LNCAP (cell line): ENCODE data around the gene GABRG3.

Experiments used
- TF ChIP-seq, protein P1 (sequence below): fragments of 450-650 bp; IDR thresholded peaks from 2 replicates; pipeline ENCODE4 v1.5.1; 2017; ENCODE audit warnings: mild to moderate bottlenecking

GABRG3 gene

DNA sequence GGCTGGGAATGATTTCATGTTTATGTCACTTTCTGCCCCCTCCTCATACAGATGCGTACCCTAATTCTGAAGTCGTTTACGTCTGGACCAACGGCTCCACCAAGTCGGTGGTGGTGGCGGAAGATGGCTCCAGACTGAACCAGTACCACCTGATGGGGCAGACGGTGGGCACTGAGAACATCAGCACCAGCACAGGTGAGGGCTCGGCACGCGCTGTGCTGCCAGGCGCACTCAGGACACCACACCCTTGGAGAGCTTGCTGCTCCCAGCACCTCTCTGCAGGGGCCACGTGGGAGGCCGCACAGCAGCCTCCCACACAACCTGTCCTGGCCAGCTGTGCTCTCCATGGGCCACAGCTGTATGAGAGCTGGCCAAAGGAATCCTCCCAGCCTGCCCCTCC is 33.8 kb upstream of the GABRG3 start:
- TF ChIP-seq, protein P1, sequence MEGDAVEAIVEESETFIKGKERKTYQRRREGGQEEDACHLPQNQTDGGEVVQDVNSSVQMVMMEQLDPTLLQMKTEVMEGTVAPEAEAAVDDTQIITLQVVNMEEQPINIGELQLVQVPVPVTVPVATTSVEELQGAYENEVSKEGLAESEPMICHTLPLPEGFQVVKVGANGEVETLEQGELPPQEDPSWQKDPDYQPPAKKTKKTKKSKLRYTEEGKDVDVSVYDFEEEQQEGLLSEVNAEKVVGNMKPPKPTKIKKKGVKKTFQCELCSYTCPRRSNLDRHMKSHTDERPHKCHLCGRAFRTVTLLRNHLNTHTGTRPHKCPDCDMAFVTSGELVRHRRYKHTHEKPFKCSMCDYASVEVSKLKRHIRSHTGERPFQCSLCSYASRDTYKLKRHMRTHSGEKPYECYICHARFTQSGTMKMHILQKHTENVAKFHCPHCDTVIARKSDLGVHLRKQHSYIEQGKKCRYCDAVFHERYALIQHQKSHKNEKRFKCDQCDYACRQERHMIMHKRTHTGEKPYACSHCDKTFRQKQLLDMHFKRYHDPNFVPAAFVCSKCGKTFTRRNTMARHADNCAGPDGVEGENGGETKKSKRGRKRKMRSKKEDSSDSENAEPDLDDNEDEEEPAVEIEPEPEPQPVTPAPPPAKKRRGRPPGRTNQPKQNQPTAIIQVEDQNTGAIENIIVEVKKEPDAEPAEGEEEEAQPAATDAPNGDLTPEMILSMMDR: no peak

DNA sequence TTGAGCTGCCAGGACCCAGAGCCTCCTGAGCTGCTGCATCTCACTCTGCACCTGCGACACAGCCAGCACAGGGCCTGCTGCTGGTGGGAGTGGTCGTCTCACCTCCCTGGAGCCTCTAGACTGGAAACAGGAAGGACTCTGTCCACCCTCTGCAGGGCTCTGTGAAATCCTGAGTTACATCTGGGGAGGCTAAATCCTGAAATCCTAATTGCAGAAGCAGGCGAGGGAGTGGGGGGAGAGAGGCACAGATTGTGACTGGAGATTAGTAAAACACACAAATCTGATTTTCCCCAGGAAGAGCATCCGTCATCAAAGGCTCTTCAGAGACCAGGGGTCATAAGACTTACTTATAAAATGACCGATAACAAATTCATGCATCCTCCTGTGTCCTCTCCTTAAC is 31.6 kb upstream of the GABRG3 start:
- TF ChIP-seq, protein P1: no peak

DNA sequence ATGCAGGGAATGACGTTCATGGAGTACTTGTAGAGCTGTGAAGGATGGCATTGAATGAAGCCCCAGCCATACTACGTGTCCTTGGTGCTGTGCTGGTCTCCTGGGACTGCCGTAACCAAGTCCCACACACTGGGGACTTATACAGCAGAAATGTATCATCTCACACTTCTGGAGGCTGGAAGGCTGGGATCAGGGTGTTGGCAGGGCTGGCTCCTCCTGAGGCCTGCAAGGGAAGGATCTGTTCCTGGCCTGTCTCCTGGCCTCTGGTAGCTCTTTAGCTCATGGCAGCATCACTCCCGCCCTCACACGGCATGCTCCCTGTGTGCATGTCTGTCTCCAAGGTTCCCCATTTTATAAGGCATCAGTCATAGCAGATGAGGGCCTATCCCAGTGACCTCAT is 29.5 kb upstream of the GABRG3 start:
- TF ChIP-seq, protein P1: no peak

DNA sequence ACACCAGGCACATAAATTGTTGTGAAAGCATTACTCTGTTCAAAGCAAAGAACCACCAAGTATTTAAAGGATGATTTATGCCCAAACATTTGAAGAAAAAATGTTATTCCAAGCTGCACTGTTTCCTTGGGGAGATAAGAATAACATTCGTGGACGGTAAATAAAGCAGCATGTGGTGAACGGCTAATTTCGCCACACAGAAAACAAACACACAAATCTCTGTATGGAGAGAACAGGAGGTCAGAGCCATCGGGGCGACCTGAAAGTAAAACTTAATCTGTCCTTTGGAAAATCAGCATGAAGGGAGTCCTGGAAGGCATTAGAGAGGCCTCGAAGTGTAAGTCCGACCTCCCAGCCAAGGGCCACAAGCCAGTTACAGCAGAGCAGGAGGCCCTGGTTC is 27.1 kb upstream of the GABRG3 start:
- TF ChIP-seq, protein P1: no peak

DNA sequence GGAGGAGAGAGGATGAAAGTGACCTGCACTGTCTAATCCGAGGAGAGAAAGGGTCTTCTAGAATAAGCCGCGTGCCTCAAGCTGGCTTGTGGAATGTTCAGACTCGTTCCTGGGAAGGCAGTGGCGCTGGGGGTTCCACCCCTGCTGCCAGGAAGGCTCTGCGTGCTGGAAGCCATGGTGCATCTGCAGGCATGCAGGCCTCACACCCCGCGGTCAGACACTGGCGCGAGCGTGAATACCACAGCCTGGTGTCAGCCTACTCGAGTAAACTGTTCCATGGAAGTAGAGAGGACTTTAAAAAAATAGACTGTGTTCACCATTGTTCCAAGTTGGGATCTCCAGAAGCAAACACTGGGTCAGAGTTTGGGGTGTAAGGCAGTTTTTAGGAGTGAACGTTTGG is 25.9 kb upstream of the GABRG3 start:
- TF ChIP-seq, protein P1: no peak

DNA sequence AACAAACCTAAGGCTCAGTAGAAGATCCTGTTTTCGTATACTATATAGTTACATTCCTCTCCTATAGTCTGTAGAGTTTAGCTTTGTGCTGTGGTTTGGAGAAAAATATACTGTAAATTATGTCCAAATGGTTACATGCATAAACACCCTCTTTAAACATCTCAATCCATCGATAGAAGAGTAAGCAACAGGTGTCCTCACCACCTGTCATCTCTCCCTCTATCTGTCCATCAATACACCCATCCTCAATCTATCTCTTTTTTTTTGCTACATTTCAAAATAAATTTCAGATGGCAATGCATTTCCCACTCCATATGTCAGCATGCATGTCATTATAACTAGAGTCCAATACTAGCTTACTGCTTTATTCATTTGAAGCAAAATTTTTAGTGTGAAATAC is 21.0 kb upstream of the GABRG3 start:
- TF ChIP-seq, protein P1: no peak

DNA sequence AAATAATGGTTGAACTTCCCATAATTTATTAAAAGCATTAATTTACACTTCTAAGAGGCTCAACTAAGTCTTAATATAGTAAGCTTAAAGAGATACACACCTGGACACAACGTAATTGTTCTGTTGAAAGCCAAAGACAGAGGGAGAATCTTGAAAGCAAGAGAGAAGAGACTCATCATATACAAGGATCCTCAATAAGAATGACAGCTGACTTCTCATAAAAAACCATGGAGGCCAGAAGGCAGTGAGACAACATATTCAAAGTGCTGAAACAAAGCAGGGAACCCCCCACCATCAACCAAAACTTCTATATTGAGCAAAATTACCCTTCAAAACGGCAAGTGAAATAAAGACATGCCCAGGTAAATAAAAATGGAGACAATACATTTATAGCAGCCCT is 16.6 kb upstream of the GABRG3 start:
- TF ChIP-seq, protein P1: no peak

DNA sequence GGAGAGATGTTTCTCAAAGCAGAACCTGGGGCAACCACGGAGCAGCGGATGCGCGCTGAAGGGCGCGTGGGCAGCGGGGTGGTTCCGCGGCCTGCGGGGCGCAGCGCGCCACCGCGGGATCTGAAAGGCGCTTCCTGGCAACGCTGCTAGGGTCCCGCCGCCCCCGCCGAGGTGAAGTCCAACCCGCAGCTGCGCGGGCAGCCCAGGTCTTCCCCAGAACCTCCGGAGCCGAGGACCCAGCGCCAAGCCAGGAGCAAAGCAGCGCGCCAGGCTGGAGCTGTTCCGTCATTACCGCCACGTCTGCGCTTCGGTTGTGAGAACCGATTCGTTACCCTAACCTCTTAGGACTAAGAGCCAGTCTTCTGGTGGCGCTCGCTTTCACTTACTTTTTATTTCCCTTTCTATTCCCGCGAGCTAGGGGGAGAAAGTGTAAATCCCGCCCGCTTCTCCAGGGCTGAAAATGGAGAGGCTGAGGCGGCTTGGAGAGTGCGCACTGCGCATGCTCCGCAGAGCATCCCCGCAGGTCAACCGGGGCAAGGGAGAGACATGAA is 3.2 kb upstream of the GABRG3 start:
- TF ChIP-seq, protein P1: no peak
